ENCODE data around the gene ARF1. TPM values are rescaled to one million over a fixed set of nuclear protein-coding genes. Genes with fewer than 3 reads are reported as not detected.

Gene ARF1
- total RNA-seq, 2 experiments from 2014 or later = 163 to 322 TPM

- Histone ChIP-seq H3K27ac (ENCODE audit: low read depth, low read length, poor library complexity, severe bottlenecking) (no peak overlapping the region), H3K4me1 (ENCODE audit: insufficient read depth, low read length, poor library complexity, severe bottlenecking) (peaks cover 14% of the 10 kb centered on the region), H3K4me3 (ENCODE audit: low read depth, low read length, poor library complexity, severe bottlenecking) (no peak overlapping the region), H2AFZ (ENCODE audit: low read length) (no peak overlapping the region), H3K9me3 (ENCODE audit: low read length) (peaks cover 4% of the 10 kb centered on the region), H3K36me3 (ENCODE audit: insufficient read depth, low read length) (no peaks in the 10 kb centered on the region), H3K79me2 (ENCODE audit: insufficient read depth, low read depth, low read length) (peaks cover 8% of the 10 kb centered on the region), H3K9me2 (ENCODE audit: insufficient read depth, low read length) (no peaks in the 10 kb centered on the region), H3K4me2 (ENCODE audit: low read length) (no peak overlapping the region), H4K20me1 (ENCODE audit: insufficient read depth, low read length) (no peaks in the 10 kb centered on the region)
- BruUV-seq (replicated peaks) = no TSS peak
- POLR2A ChIA-PET = interaction anchor here (1.2 to 2.0 kb wide), 3 partner anchors 9 to 54 kb away, joined by 3 to 7 read pairs (median 6); no protein-coding TSS in a partner anchor
- CTCF ChIA-PET (ENCODE audit: unreplicated experiment) = interaction anchor here (0.8 kb wide), 1 partner anchor 18 kb away, joined by 3 read pairs; no protein-coding TSS in a partner anchor
- intact Hi-C loops (cut with micrococcal nuclease; ENCODE audit: unreplicated experiment) = no loop called here
- DNase-seq (ENCODE audit: low spot score) = no peak
- no peak for TF ChIP-seq EZH2phosphoT487 (IDR thresholded peaks at IDR 0.05; ENCODE audit: borderline replicate concordance, low read depth, low read length)
- no peak for TF ChIP-seq CTCF (conservative IDR thresholded peaks at IDR 0.05; ENCODE audit: low read length)
These were observed 30.1 kb downstream of the ARF1 start for GRCh38 chr1:228112617-228113016.

GRCh38 chr1:228114827-228115226 lies 32.3 kb downstream of the ARF1 start:
- no TSS peak for BruUV-seq (replicated peaks)
- H3K36me3 ChIP-seq (ENCODE audit: insufficient read depth, low read length) = no peaks in the 10 kb centered on the region
- peaks cover 24% of the 10 kb centered on the region for H3K9me3 ChIP-seq (ENCODE audit: low read length)
- no peaks in the 10 kb centered on the region for H3K9me2 ChIP-seq (ENCODE audit: insufficient read depth, low read length)
- CTCF ChIA-PET (ENCODE audit: unreplicated experiment) = no interaction called here
- H3K4me2 ChIP-seq (ENCODE audit: low read length) = no peak overlapping the region
- no peak for DNase-seq (ENCODE audit: low spot score)
- intact Hi-C loops (cut with micrococcal nuclease; ENCODE audit: unreplicated experiment) = no loop called here
- no peak overlapping the region for H3K4me3 ChIP-seq (ENCODE audit: low read depth, low read length, poor library complexity, severe bottlenecking)
- POLR2A ChIA-PET = interaction anchor here (1.4 kb wide), 1 partner anchor 11 kb away, joined by 3 read pairs; no protein-coding TSS in a partner anchor
- H3K79me2 ChIP-seq (ENCODE audit: insufficient read depth, low read depth, low read length) = no peaks in the 10 kb centered on the region
- H4K20me1 ChIP-seq (ENCODE audit: insufficient read depth, low read length) = no peaks in the 10 kb centered on the region
- no peak overlapping the region for H2AFZ ChIP-seq (ENCODE audit: low read length)
- H3K27ac ChIP-seq (ENCODE audit: low read depth, low read length, poor library complexity, severe bottlenecking) = no peak overlapping the region
- H3K4me1 ChIP-seq (ENCODE audit: insufficient read depth, low read length, poor library complexity, severe bottlenecking) = peaks cover 4% of the 10 kb centered on the region
- TF ChIP-seq CTCF (conservative IDR thresholded peaks at IDR 0.05; ENCODE audit: low read length) (no peak), EZH2phosphoT487 (IDR thresholded peaks at IDR 0.05; ENCODE audit: borderline replicate concordance, low read depth, low read length) (no peak)

- no peak overlapping the region for H3K4me2 ChIP-seq (ENCODE audit: low read length)
- no peak overlapping the region for H3K27ac ChIP-seq (ENCODE audit: low read depth, low read length, poor library complexity, severe bottlenecking)
- no TSS peak for BruUV-seq (replicated peaks)
- intact Hi-C loops (cut with micrococcal nuclease; ENCODE audit: unreplicated experiment) = no loop called here
- no peak for DNase-seq (ENCODE audit: low spot score)
- no peak overlapping the region for H3K4me3 ChIP-seq (ENCODE audit: low read depth, low read length, poor library complexity, severe bottlenecking)
- H3K9me3 ChIP-seq (ENCODE audit: low read length) = peaks cover 33% of the 10 kb centered on the region
- H3K36me3 ChIP-seq (ENCODE audit: insufficient read depth, low read length) = no peaks in the 10 kb centered on the region
- no peaks in the 10 kb centered on the region for H3K9me2 ChIP-seq (ENCODE audit: insufficient read depth, low read length)
- CTCF ChIA-PET (ENCODE audit: unreplicated experiment) = no interaction called here
- H3K4me1 ChIP-seq (ENCODE audit: insufficient read depth, low read length, poor library complexity, severe bottlenecking) = peaks cover 8% of the 10 kb centered on the region
- H4K20me1 ChIP-seq (ENCODE audit: insufficient read depth, low read length) = no peaks in the 10 kb centered on the region
- H2AFZ ChIP-seq (ENCODE audit: low read length) = no peak overlapping the region
- TF ChIP-seq CTCF (conservative IDR thresholded peaks at IDR 0.05; ENCODE audit: low read length) (no peak), EZH2phosphoT487 (IDR thresholded peaks at IDR 0.05; ENCODE audit: borderline replicate concordance, low read depth, low read length) (no peak)
- no peaks in the 10 kb centered on the region for H3K79me2 ChIP-seq (ENCODE audit: insufficient read depth, low read depth, low read length)
- POLR2A ChIA-PET = no interaction called here
These were observed 34.8 kb downstream of the ARF1 start for GRCh38 chr1:228117335-228117734.

Data from OCI-LY7 (cell line).